Esophagus (tissue), 2 donors: ENCODE measurements around the gene SLIT3. TPM values are rescaled to one million over a fixed set of nuclear protein-coding genes. Genes with fewer than 3 reads are reported as not detected.
A peak's percentile ranks its signal among the peaks of the same experiment; 100 is the strongest.

Source experiments
- H3K27ac ChIP-seq, 2 donors: one replicate each; pipeline ENCODE4 v1.5.1; 2013; ENCODE audit warnings: low read depth in 2 of 2, mild to moderate bottlenecking in 2 of 2, inconsistent platforms in 1 of 2, low read length in 1 of 2, moderate library complexity in 1 of 2
- H3K27me3 ChIP-seq, 2 donors: one replicate each; pipeline ENCODE4 v1.6.1; 2013; ENCODE audit warnings: low read length in 2 of 2, control low read depth in 1 of 2, mild to moderate bottlenecking in 1 of 2; ENCODE audit not compliant: insufficient read depth in 2 of 2, control insufficient read depth in 1 of 2
- H3K36me3 ChIP-seq, 2 donors: one replicate each; pipeline ENCODE4 v1.6.1; 2013; ENCODE audit warnings: low read length in 1 of 2; ENCODE audit not compliant: control insufficient read depth in 2 of 2, insufficient read depth in 2 of 2
- H3K4me1 ChIP-seq, 2 donors: one replicate each; pipeline ENCODE4 v1.6.1; 2013; ENCODE audit warnings: low read length in 1 of 2; ENCODE audit not compliant: control insufficient read depth in 2 of 2, insufficient read depth in 2 of 2
- H3K4me3 ChIP-seq, 2 donors: one replicate each; pipeline ENCODE4 v1.5.1; 2013; ENCODE audit warnings: low read length in 2 of 2, mild to moderate bottlenecking in 2 of 2, low read depth in 1 of 2, moderate library complexity in 1 of 2
- H3K9me3 ChIP-seq, 2 donors: one replicate each; pipeline ENCODE4 v1.6.1; 2013; ENCODE audit warnings: mild to moderate bottlenecking in 2 of 2, low read depth in 1 of 2, low read length in 1 of 2, moderate library complexity in 1 of 2; ENCODE audit not compliant: control insufficient read depth in 2 of 2, insufficient read depth in 1 of 2
- WGBS, 2 donors: extraction: QIAGEN DNeasy Blood & Tissue Kit; methylation state at CpG; one replicate each; pipeline ENCODE4 v1.1.7; 2013; 5-methylcytosine and 5-hydroxymethylcytosine counted together
- polyA plus RNA-seq, 2 donors: library from polyadenylated mRNA; stranded (reverse); fragments of 200-250 nt; gene quantifications; one replicate each; pipeline ENCODE4 v1.2.3, GENCODE V29; 2013
- donor health status: healthy with polysubstance abuse.
- donor health status: Bipolar disorder and iron deficiency.

The SLIT3 gene
- polyA plus RNA-seq, 2 donors, result 0.53 to 2.0 TPM

- WGBS, 2 donors, result 78 to 82% methylated on average over 5 of the region's 5 CpGs
- H3K4me1 ChIP-seq, result no peaks in the 10 kb centered on the region
- no peak overlapping the region for H3K4me3 ChIP-seq
- no peak overlapping the region for H3K27ac ChIP-seq
- no peaks in the 10 kb centered on the region for H3K36me3 ChIP-seq
- no peaks in the 10 kb centered on the region for H3K9me3 ChIP-seq
- no peaks in the 10 kb centered on the region for H3K27me3 ChIP-seq
These were observed 502.6 kb downstream of the SLIT3 start for GRCh38 chr5:168798065-168799023.

- no peaks in the 10 kb centered on the region for H3K9me3 ChIP-seq
- no peak overlapping the region for H3K27ac ChIP-seq
- H3K4me1 ChIP-seq, result no peaks in the 10 kb centered on the region
- no peak overlapping the region for H3K4me3 ChIP-seq
- 72 to 76% methylated on average over 12 of the region's 12 CpGs for WGBS, 2 donors
- H3K27me3 ChIP-seq, result no peaks in the 10 kb centered on the region
- H3K36me3 ChIP-seq, result no peaks in the 10 kb centered on the region
These were observed 504.1 kb downstream of the SLIT3 start for GRCh38 chr5:168796593-168797580.

DNA sequence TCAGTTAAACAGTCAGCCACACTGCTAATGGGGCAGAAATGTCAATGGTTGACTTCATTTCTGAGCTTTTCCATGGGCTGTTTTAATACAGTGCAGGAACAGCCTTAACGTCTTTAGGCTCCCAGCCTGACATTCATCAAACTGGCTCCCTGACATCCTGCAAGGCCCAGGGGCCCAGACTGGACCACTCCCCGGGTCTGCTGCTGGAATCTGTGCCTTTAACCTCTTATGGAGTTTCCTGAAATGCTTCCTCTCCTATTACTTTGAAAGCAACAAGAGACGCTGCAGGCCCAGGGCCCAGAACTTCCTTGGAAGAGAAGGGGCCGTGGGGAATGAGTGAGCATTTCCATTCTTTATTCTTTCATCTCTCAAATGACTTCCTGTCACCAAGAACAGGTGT lies 504.9 kb downstream of the SLIT3 start:
- Histone ChIP-seq H3K9me3 (no peaks in the 10 kb centered on the region), H3K27ac (no peak overlapping the region), H3K4me1 (no peaks in the 10 kb centered on the region), H3K4me3 (no peak overlapping the region), H3K36me3 (no peaks in the 10 kb centered on the region), H3K27me3 (no peaks in the 10 kb centered on the region)
- WGBS, 2 donors, result 52 to 66% methylated on average over 4 of the region's 4 CpGs

DNA sequence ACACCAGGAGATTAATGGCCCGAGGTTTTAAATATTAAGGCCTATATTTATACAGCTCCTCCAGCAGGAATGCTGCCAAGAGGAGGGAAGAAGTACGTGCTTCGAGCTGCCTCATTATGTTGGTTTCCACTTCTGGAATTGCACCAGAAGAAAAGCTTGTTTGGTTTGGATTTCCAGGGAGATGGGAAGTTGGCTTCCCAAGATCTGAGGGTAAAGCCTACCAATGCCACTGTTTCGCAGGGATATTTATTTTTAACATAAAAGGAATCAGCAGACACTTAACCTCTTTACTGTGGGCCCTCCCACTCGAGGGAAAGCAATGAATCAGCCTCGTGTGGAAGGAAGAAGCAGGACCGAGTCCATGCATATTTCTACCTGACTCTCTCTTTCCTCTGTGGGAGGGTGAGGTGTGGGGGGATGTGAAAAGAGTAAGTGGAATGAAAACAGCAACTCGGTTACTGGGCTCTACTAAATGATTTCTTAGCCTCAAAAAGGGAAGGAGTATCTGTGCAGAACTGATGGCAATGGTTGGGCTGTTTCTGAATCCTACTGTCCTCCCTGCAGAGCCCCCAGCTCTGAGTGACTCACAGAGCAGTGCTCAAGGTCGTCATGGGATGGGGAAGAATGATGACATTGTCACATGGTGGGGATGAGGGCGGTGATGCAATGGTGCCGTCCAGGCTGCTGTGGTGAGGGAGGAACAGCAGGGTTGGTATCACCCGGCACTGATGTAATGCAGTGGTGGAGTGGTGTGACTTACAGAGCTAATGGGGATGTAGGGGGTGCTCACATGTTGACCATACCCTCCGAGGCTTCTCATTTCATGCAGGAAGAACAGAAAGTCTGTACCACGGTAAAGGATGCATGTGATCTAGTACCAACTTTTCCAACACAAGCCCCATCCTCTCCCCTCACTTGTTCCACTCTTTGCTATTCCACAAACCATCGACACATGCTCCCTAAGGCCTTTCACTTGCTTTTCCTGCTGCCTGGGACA lies 506.8 kb downstream of the SLIT3 start:
- Histone ChIP-seq H3K4me1 (no peaks in the 10 kb centered on the region), H3K27ac (peak overlapping the region in 1 of 2 donors; percentile 15), H3K27me3 (no peaks in the 10 kb centered on the region), H3K4me3 (no peak overlapping the region), H3K9me3 (no peaks in the 10 kb centered on the region), H3K36me3 (no peaks in the 10 kb centered on the region)
- WGBS, 2 donors, result 37 to 46% methylated on average over 15 of the region's 15 CpGs

- H3K36me3 ChIP-seq, result no peaks in the 10 kb centered on the region
- H3K9me3 ChIP-seq, result no peaks in the 10 kb centered on the region
- H3K27me3 ChIP-seq, result no peaks in the 10 kb centered on the region
- WGBS, 2 donors, result 79 to 83% methylated on average over 2 of the region's 2 CpGs
- H3K27ac ChIP-seq, result no peak overlapping the region
- H3K4me3 ChIP-seq, result no peak overlapping the region
- H3K4me1 ChIP-seq, result no peaks in the 10 kb centered on the region
These were observed 508.3 kb downstream of the SLIT3 start for GRCh38 chr5:168792678-168793077.

- Histone ChIP-seq H3K27me3 (no peaks in the 10 kb centered on the region), H3K4me3 (no peak overlapping the region), H3K27ac (no peak overlapping the region), H3K4me1 (no peaks in the 10 kb centered on the region), H3K9me3 (no peaks in the 10 kb centered on the region), H3K36me3 (no peaks in the 10 kb centered on the region)
- WGBS, 2 donors, result 65 to 77% methylated on average over 13 of the region's 13 CpGs
These were observed 510.2 kb downstream of the SLIT3 start for GRCh38 chr5:168790671-168791250.

DNA sequence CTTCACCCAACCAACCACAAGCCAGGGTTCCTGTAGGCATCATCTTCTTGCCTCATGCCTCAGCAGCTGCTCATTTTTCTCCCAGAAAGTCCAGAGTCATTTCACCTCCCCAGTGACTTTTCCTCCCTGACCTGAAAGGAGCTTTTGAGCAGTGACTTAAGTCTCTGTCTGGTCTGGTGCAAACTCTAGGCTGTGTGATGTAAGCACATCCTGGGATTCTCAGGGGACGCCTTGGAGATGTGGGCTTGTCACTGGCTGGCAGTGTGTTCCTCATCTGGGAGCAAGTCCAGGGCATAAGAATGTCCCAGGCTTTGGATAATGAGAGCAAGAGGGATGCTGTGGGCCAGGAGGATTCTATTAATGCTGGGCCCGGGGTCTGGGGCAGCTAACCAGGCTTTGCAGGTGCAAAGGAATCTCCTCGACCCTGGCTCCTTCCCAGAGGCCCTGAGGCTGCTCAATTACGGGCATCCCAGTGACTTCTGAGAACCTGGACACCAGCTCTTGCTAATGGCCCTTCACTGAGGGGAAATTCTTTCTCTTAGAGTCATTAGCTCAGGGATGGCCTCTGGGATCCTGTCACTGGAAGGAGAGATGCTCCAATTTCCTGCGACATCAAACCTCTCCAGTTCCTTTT lies 510.8 kb downstream of the SLIT3 start:
- Histone ChIP-seq H3K27me3 (no peaks in the 10 kb centered on the region), H3K4me3 (no peak overlapping the region), H3K27ac (no peak overlapping the region), H3K4me1 (no peaks in the 10 kb centered on the region), H3K36me3 (no peaks in the 10 kb centered on the region), H3K9me3 (no peaks in the 10 kb centered on the region)
- 59 to 67% methylated on average over 5 of the region's 5 CpGs for WGBS, 2 donors

- no peak overlapping the region for H3K4me3 ChIP-seq
- H3K36me3 ChIP-seq, result no peaks in the 10 kb centered on the region
- H3K27me3 ChIP-seq, result no peaks in the 10 kb centered on the region
- H3K9me3 ChIP-seq, result peaks cover 0 to 3% of the 10 kb centered on the region in 2 donors
- WGBS, 2 donors, result 80 to 89% methylated on average over 3 of the region's 3 CpGs
- H3K4me1 ChIP-seq, result no peaks in the 10 kb centered on the region
- no peak overlapping the region for H3K27ac ChIP-seq
These were observed 512.2 kb downstream of the SLIT3 start for GRCh38 chr5:168788786-168789185.
